Parathyroid adenoma (tissue), 2 donors: ENCODE measurements around the gene SLC13A3.
A peak's percentile ranks its signal among the peaks of the same experiment; 100 is the strongest.

ENCODE experiments used
- H2AFZ ChIP-seq: fragments of 300-600 bp; sonication (generic); one replicate; pipeline ENCODE4 v1.7.0; 2017; ENCODE audit warnings: antibody characterized with exemption, mild to moderate bottlenecking
- H3K27ac ChIP-seq: fragments of 300-600 bp; sonication (generic); one replicate; pipeline ENCODE4 v1.7.0; 2017
- H3K27me3 ChIP-seq: fragments of 300-600 bp; sonication (generic); one replicate; pipeline ENCODE4 v1.7.0; 2017; ENCODE audit warnings: low read length; ENCODE audit not compliant: control insufficient read depth, insufficient read depth
- H3K36me3 ChIP-seq: fragments of 300-600 bp; sonication (generic); one replicate; pipeline ENCODE4 v1.7.0; 2017; ENCODE audit warnings: low read length; ENCODE audit not compliant: control insufficient read depth, insufficient read depth
- H3K4me1 ChIP-seq: fragments of 300-600 bp; sonication (generic); one replicate; pipeline ENCODE4 v1.7.0; 2017; ENCODE audit warnings: control low read depth
- H3K4me2 ChIP-seq: fragments of 300-600 bp; sonication (generic); one replicate; pipeline ENCODE4 v1.7.0; 2017; ENCODE audit warnings: low read length
- H3K4me3 ChIP-seq: fragments of 300-600 bp; sonication (generic); one replicate; pipeline ENCODE4 v1.7.0; 2017; ENCODE audit warnings: low read depth, low read length
- H3K79me2 ChIP-seq: fragments of 300-600 bp; sonication (generic); one replicate; pipeline ENCODE4 v1.7.0; 2017; ENCODE audit warnings: control low read depth
- H3K9ac ChIP-seq: fragments of 300-600 bp; sonication (generic); one replicate; pipeline ENCODE4 v1.7.0; 2017; ENCODE audit warnings: mild to moderate bottlenecking
- H3K9me3 ChIP-seq: fragments of 300-600 bp; sonication (generic); one replicate; pipeline ENCODE4 v1.7.0; 2017; ENCODE audit warnings: low read length; ENCODE audit not compliant: control insufficient read depth
- TF ChIP-seq, protein P1 (sequence below): fragments of 300-600 bp; sonication (generic); IDR thresholded peaks from one replicate; pipeline ENCODE4 v1.7.0; 2017; ENCODE audit warnings: antibody characterized with exemption, mild to moderate bottlenecking
- donor health status: primary hyperparathyroidism.

The SLC13A3 gene

DNA sequence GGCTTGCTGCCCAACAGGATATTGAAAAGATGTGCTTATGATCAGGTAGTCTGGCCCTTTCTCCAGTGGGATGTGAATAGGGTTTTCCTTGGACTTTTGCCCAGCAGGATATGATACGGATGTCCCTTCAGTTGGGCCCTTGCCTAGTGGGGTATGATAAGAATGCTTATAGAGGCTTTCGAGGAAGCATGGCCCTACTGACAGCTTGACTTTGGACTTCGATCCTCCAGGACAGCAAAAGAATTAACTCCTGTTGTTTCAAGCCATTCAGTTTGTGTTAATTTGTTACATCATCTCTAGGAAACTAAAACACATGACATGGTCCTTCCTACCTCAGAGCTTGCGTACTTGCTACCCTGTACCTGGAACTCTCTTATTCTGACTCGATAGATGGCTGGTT, 128.2 kb downstream of the SLC13A3 start:
- Histone ChIP-seq H3K9me3 (no peaks in the 10 kb centered on the region), H3K9ac (no peak overlapping the region), H3K4me1 (no peaks in the 10 kb centered on the region), H3K4me2 (no peak overlapping the region), H3K27ac (no peak overlapping the region), H2AFZ (no peak overlapping the region), H3K36me3 (no peaks in the 10 kb centered on the region), H3K79me2 (no peaks in the 10 kb centered on the region), H3K4me3 (no peak overlapping the region), H3K27me3 (no peaks in the 10 kb centered on the region)
- TF ChIP-seq, protein P1, sequence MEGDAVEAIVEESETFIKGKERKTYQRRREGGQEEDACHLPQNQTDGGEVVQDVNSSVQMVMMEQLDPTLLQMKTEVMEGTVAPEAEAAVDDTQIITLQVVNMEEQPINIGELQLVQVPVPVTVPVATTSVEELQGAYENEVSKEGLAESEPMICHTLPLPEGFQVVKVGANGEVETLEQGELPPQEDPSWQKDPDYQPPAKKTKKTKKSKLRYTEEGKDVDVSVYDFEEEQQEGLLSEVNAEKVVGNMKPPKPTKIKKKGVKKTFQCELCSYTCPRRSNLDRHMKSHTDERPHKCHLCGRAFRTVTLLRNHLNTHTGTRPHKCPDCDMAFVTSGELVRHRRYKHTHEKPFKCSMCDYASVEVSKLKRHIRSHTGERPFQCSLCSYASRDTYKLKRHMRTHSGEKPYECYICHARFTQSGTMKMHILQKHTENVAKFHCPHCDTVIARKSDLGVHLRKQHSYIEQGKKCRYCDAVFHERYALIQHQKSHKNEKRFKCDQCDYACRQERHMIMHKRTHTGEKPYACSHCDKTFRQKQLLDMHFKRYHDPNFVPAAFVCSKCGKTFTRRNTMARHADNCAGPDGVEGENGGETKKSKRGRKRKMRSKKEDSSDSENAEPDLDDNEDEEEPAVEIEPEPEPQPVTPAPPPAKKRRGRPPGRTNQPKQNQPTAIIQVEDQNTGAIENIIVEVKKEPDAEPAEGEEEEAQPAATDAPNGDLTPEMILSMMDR: no peak

DNA sequence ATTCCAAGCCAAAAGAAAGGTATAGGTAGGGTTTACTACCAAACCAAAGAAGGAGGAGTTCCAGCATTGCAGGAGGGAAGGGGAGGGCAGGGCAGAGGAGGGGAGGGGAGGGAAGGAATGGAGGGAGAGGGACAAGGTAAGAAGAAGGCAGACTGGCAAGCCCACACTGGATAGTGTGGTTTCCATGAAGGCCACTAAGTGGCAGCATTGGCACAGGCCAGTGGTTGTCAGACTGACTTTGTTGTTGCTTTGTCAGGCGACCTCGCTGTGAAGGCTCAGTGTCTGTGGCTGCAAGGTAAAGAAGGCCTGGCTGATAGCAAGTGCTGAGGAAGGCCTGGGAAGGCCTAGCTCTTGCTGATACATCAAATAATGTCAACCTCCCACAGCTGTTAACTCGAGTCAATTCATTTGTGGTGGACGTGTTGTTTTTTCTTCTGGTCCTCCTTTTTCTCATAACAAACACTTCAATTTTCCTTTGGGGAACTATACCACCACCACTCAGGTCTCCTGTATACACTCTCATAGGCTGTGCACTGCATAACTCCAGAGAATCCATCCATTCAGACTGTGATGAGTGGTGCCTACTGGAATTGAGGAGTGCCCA, 130.2 kb downstream of the SLC13A3 start:
- Histone ChIP-seq H3K27me3 (no peaks in the 10 kb centered on the region), H3K4me3 (no peak overlapping the region), H3K4me2 (no peak overlapping the region), H3K36me3 (no peaks in the 10 kb centered on the region), H3K27ac (no peak overlapping the region), H3K79me2 (no peaks in the 10 kb centered on the region), H3K4me1 (no peaks in the 10 kb centered on the region), H2AFZ (peak overlapping the region; percentile 31), H3K9me3 (no peaks in the 10 kb centered on the region), H3K9ac (no peak overlapping the region)
- TF ChIP-seq, protein P1: peak; percentile 70

DNA sequence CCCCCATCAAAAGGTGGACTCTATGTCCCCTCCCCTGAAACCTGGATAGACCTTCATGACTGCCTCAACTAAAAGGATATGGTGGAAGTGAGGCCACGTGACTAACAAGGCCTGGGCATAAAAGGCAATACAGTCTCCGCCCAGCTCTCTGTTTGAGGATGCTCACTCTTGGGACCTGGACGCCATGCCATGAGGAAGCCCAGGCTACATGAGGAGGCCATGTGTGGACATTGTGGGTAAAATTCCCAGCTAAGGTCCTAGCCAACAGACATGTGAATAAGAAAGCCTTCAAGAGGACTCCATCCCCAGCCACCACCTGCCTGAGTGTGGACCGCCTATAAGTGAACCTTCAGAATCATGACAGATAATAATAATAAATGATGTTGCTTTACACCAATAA, 130.7 kb downstream of the SLC13A3 start:
- no peak overlapping the region for H3K4me2 ChIP-seq
- no peak overlapping the region for H3K9ac ChIP-seq
- H3K27ac ChIP-seq: no peak overlapping the region
- no peaks in the 10 kb centered on the region for H3K9me3 ChIP-seq
- H2AFZ ChIP-seq: no peak overlapping the region
- H3K79me2 ChIP-seq: no peaks in the 10 kb centered on the region
- no peaks in the 10 kb centered on the region for H3K36me3 ChIP-seq
- H3K27me3 ChIP-seq: no peaks in the 10 kb centered on the region
- TF ChIP-seq, protein P1: no peak
- H3K4me1 ChIP-seq: no peaks in the 10 kb centered on the region
- H3K4me3 ChIP-seq: no peak overlapping the region

DNA sequence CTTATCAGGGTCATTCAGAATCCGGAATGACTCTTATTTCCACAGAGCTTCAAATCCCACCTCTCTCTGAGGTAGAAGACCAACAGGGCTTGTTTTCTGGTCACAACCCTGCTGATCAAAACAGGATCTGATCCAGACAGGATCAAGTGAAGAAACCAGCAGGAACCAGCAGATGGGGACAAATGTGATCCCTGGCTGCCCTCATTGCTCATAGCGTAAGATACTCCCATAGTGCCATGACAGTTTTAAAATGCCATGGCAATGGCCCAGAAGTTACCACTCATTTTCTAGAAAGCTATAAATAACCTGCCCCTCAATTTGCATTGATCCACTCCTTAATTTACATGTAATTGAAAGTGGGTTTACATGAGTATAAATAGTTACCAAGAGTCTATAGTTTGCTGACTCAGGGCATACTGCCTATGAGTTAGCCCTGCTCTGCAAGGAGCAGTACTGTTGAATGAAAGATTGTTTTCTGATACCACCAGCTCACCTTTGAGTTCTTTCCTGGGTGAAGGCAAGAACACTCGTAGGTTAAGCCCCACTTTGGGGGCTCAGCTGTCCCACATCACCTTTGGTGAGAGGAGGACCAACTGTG, 131.7 kb downstream of the SLC13A3 start:
- Histone ChIP-seq H3K4me3 (no peak overlapping the region), H2AFZ (no peak overlapping the region), H3K27me3 (no peaks in the 10 kb centered on the region), H3K27ac (no peak overlapping the region), H3K4me1 (no peaks in the 10 kb centered on the region), H3K79me2 (no peaks in the 10 kb centered on the region), H3K9me3 (no peaks in the 10 kb centered on the region), H3K9ac (no peak overlapping the region), H3K4me2 (no peak overlapping the region), H3K36me3 (no peaks in the 10 kb centered on the region)
- TF ChIP-seq, protein P1: no peak
